Measurements from ENCODE around the gene RAB1A. TPM values are rescaled to one million over a fixed set of nuclear protein-coding genes. Genes with fewer than 3 reads are reported as not detected.

Gene RAB1A
- total and polyA plus RNA-seq, 2 of the 13 experiments (the other 11 are each of a cell fraction or from before 2014, with no cell fraction given) = 206 to 226 TPM

DNA sequence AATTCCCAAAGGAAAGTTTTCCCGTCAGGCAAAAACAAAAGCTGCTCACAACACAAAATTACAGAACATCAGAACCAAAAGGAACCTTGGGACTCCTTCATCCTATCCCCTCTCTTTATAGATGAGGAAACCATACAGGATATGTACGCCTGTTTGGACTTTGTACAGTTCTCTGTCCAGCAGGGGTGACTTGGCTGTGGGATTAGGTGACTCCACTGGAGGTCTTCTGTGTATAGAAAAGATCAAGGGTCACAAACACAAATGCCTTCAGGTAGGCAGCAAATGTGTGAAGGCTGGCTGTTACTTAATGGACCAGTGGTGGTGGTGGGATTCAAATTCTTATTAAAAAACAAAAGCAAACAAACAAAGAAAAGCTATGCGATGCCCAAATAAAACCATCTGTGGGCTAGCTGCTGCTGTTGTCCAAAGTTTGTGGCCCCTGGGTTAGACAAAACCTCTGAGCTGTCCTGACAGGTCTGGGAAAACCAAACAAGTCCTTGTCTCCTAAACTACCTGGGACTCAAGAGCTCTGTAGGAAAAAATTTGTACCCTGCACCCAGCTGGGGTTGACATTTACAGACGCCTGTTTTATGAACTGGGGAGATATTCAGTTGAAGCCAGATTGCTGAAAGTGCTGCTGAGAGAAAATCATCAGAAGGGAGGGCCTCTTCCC lies 75.0 kb downstream of the RAB1A start (continued):
- TF ChIP-seq ZBTB40 (IDR thresholded peaks at IDR 0.05) (no peak), ZBTB40 (CRISPR knock-in tag; IDR thresholded peaks at IDR 0.05) (no peak), ATF3 (CRISPR knock-in tag; IDR thresholded peaks at IDR 0.05) (no peak), HNF4A (CRISPR knock-in tag; IDR thresholded peaks at IDR 0.05) (peak; percentile 94), RXRB (CRISPR knock-in tag; IDR thresholded peaks at IDR 0.05; ENCODE audit: borderline replicate concordance) (0 out of 2 replicates have a peak, but pooled peaks have one; percentile 23), MED8 (CRISPR knock-in tag; IDR thresholded peaks at IDR 0.05; ENCODE audit: insufficient replicate concordance) (no peak), MIER3 (CRISPR knock-in tag; IDR thresholded peaks at IDR 0.05; ENCODE audit: borderline replicate concordance) (peak; percentile 17; the same call in 1 of the 2 replicates), IRX3 (CRISPR knock-in tag; IDR thresholded peaks at IDR 0.05; ENCODE audit: borderline replicate concordance, low read depth) (no peak), CBX1 (IDR thresholded peaks at IDR 0.05; ENCODE audit: low read depth) (no peak), SOX13 (IDR thresholded peaks at IDR 0.05) (no peak), SOX13 (CRISPR knock-in tag; conservative IDR thresholded peaks at IDR 0.05 in 1 of 2, IDR thresholded peaks at IDR 0.05 in 1 of 2) (0 out of 4 replicates have a peak, but pooled peaks of 1 of the 2 experiments have one; percentile 32), POGK (CRISPR knock-in tag; conservative IDR thresholded peaks at IDR 0.05) (no peak), RNF219 (CRISPR knock-in tag; IDR thresholded peaks at IDR 0.05) (0 out of 2 replicates have a peak, but pooled peaks have one; percentile 49), THAP11 (CRISPR knock-in tag; IDR thresholded peaks at IDR 0.05) (peak; percentile 41; the same call in 1 of the 2 replicates), ZBTB20 (CRISPR knock-in tag; IDR thresholded peaks at IDR 0.05; ENCODE audit: borderline replicate concordance, low read depth) (no peak; the same call in 1 of the 2 replicates)
